GM06990 (cell line): ENCODE results near the gene MRPL49.

Experiments used
- DNase-seq: peaks from one replicate; pipeline ENCODE4 v3.0.0-alpha.2; 2011; ENCODE audit not compliant: insufficient read length; ENCODE audit errors: extremely low read depth
- H3K27me3 ChIP-seq: replicated peaks from 2 replicates; pipeline ENCODE4 v1.6.0; 2011; ENCODE audit warnings: low read length; ENCODE audit not compliant: control insufficient read depth, insufficient read depth
- H3K36me3 ChIP-seq: 2 replicates; pipeline ENCODE4 v1.5.1; 2011; ENCODE audit warnings: low read length; ENCODE audit not compliant: control insufficient read depth, insufficient read depth
- H3K4me3 ChIP-seq: replicated peaks from 2 replicates; pipeline ENCODE4 v1.5.1; 2011; ENCODE audit warnings: low read depth, mild to moderate bottlenecking, control low read depth, low read length
- TF ChIP-seq, protein P1 (sequence below): IDR thresholded peaks from 2 replicates; pipeline ENCODE4 v1.5.1; 2011; ENCODE audit warnings: low read length, control low read depth, mild to moderate bottlenecking, inconsistent platforms; ENCODE audit not compliant: insufficient read depth, poor library complexity, severe bottlenecking

The MRPL49 gene

DNA sequence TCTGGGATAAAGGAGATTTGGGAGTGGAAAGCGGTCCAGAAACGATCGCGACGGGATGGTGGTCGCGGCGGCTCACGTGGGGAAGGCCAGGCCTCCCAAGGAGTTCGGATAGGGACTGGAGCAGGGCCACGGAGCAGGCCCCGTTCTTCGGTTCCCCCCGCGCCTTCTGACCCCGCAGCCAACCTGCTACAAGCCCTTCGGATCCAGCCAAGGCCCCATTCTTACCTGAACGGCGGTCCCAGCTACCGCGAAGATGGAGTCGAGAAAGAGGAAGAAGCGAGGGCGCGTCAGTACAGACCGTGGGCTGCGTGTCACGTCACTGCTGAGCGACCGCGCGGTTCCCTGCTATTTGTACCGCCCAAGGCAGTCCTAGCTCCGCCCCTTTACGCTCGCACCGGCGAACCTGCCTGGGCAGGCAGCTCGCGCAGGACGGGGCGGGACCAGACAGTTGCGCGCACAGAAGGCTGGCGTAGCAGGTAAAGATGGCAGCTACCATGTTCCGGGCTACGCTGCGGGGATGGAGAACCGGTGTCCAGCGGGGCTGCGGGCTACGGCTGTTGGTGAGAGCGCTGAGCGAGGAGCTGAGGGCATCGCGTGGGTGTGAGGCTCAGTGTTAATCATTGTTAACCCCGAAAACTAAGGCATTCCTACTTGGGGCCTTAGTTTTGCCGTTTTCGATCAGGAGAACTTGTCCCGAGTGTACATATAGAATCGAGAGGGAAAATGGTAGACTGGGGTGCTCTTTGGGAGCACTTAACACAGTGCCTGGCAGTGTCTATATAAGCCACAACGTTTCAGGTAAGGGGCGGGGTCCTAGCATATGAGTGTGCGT is at the start of gene MRPL49, which contains the start of gene FAU:
MRPL49 (plus strand) TSS at position 457 of the 832 bp plus-strand sequence; CDS start at position 483, 26 bp downstream.
FAU (minus strand) TSS at position 270 of the 832 bp plus-strand sequence. CDS start 321 bp downstream, outside the sequence.
- Histone ChIP-seq H3K36me3 (peaks cover 36% of the 10 kb centered on the region), H3K4me3 (peak within 1 kb of the TSS; percentile 92), H3K27me3 (no peaks in the 10 kb centered on the region)
- TF ChIP-seq, protein P1, sequence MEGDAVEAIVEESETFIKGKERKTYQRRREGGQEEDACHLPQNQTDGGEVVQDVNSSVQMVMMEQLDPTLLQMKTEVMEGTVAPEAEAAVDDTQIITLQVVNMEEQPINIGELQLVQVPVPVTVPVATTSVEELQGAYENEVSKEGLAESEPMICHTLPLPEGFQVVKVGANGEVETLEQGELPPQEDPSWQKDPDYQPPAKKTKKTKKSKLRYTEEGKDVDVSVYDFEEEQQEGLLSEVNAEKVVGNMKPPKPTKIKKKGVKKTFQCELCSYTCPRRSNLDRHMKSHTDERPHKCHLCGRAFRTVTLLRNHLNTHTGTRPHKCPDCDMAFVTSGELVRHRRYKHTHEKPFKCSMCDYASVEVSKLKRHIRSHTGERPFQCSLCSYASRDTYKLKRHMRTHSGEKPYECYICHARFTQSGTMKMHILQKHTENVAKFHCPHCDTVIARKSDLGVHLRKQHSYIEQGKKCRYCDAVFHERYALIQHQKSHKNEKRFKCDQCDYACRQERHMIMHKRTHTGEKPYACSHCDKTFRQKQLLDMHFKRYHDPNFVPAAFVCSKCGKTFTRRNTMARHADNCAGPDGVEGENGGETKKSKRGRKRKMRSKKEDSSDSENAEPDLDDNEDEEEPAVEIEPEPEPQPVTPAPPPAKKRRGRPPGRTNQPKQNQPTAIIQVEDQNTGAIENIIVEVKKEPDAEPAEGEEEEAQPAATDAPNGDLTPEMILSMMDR: no peak
- peak; percentile 98 for DNase-seq

DNA sequence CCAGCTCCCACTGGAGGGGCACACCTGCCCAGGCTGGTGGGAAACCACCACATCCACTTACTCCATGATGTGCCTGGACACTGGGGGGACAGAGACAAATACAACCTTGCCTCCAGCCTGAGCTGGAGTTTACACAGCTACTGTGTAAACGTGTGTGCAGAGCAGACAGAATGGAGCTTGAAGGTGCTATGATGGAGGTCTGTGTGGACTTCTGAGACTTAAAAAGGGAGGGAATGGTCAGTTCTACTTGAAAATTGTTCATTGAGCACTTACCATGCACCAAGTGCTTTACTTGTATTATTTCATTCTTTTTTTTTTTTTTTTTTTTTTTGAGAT is 49.5 kb upstream of the MRPL49 start:
- H3K36me3 ChIP-seq: peaks cover 7% of the 10 kb centered on the region
- no peak for DNase-seq
- no peak overlapping the region for H3K4me3 ChIP-seq
- TF ChIP-seq, protein P1: no peak
- H3K27me3 ChIP-seq: no peaks in the 10 kb centered on the region

DNA sequence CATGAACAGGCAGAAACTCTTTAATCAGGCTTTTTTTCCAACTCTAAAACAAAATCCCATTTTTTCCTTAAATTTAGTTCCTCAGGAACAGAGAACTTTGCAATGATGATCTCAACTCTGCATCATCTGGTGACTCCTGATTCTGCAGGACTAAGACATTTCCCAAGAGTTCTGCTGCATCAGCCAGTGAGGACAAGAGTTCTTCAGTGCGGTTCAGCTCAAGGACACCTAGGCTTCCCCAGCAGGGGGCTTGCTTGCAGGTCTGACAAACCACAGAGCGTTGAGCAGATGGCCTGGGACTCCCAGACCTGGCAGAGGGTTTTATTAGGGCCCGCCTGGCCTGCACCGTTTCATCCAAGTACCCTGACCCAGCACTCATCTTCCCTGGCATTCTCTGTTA is 44.7 kb upstream of the MRPL49 start:
- TF ChIP-seq, protein P1: no peak
- no peaks in the 10 kb centered on the region for H3K27me3 ChIP-seq
- no peak overlapping the region for H3K4me3 ChIP-seq
- DNase-seq: no peak
- H3K36me3 ChIP-seq: peaks cover 17% of the 10 kb centered on the region

DNA sequence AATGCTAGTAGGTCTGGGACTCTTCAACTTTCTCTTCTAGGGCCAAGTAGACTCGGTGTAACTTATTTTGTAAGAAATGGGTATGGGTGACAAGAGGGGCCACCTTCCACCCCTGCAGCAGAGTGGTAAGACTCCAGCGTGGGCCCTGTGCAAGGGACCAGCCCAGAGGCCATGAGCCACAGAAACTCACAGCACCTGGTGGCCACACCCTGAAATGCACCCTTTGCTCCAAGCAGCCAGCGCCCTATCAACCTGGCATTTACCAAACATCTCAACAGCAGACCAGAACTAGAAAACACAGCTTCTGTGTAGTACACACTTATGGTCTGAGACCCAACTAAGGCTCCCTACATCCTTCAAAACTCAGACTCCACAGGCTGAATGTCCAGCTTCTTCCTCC is 44.0 kb upstream of the MRPL49 start:
- H3K4me3 ChIP-seq: peak overlapping the region; percentile 12
- DNase-seq: no peak
- no peaks in the 10 kb centered on the region for H3K27me3 ChIP-seq
- TF ChIP-seq, protein P1: peak; percentile 88
- peaks cover 17% of the 10 kb centered on the region for H3K36me3 ChIP-seq

DNA sequence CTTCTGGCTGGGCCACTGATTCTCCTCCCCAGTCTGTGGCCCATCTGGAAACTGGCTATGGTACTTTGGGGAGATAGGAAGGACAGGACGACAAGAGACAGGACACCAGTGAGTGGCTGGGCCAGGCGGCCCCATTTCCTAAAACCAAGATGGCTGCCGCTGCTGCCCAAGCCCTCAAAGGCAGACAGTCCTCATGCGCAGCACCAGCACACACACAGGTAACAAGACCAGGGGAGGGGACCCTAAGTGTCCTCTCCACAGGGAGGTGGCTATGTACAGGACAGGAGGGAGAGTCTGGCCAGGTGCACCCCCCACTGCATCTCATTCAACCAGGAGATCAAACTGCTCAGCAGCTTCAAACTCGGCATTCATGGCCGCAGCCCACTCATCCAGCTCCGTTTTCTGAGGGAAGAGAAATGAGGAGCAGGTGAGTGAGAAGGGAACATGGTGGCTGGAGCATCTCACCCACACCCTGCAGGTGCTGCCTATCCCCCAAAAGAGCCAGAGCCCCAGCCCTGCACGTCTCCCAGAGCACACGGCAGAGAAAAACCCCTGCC is 43.3 kb upstream of the MRPL49 start:
- Histone ChIP-seq H3K27me3 (no peaks in the 10 kb centered on the region), H3K36me3 (peaks cover 17% of the 10 kb centered on the region), H3K4me3 (peak overlapping the region; percentile 20)
- no peak for DNase-seq
- TF ChIP-seq, protein P1: no peak
